Measurements from ENCODE around the gene DNAJC7. TPM values are rescaled to one million over a fixed set of nuclear protein-coding genes. Genes with fewer than 3 reads are reported as not detected.

Gene DNAJC7
- total and polyA plus RNA-seq, 9 of the 15 experiments (the other 6 are each of a cell fraction or from before 2014, with no cell fraction given), result 85.8 to 262 (median 157) TPM

GRCh38 chr17:42023524-42024349, 6.5 kb upstream of the DNAJC7 start (continued):
- TF ChIP-seq ZNF318 (IDR thresholded peaks at IDR 0.05; ENCODE audit: borderline replicate concordance in 1 of 2, low read depth in 1 of 2) (no peak), POLR3A (IDR thresholded peaks at IDR 0.05; ENCODE audit: borderline replicate concordance, extremely low read depth, insufficient read depth, insufficient read length) (no peak), GTF2A2 (tag; IDR thresholded peaks at IDR 0.05) (no peak), RBFOX2 (IDR thresholded peaks at IDR 0.05; ENCODE audit: low read depth, low read length) (peak; percentile 91), DACH1 (IDR thresholded peaks at IDR 0.05; ENCODE audit: partially characterized antibody) (no peak), POU5F1 (IDR thresholded peaks at IDR 0.05; ENCODE audit: borderline replicate concordance, low read depth, low read length, partially characterized antibody) (no peak)
